IMR-90 (cell line): Measurements from ENCODE around the gene IL20RA.

Experiments
- BHLHE40 ChIP-seq: fragments of 150-350 bp; IDR thresholded peaks from 2 replicates; pipeline ENCODE4 v1.6.1; 2016; ENCODE audit warnings: mild to moderate bottlenecking, low read depth, low read length
- ELK1 ChIP-seq: fragments of 150-350 bp; IDR thresholded peaks from 2 replicates; pipeline ENCODE4 v1.6.1; 2016; ENCODE audit warnings: low read depth, mild to moderate bottlenecking, low read length, moderate library complexity, borderline replicate concordance
- MAZ ChIP-seq: IDR thresholded peaks from 2 replicates; pipeline ENCODE4 v1.6.1; 2012; ENCODE audit warnings: low read depth, mild to moderate bottlenecking, low read length, improper control_type of control experiment, moderate library complexity, borderline replicate concordance
- MXI1 ChIP-seq: IDR thresholded peaks from 2 replicates; pipeline ENCODE4 v1.6.1; 2012; ENCODE audit warnings: low read depth, mild to moderate bottlenecking, low read length, moderate library complexity, borderline replicate concordance
- POLR2A ChIP-seq: IDR thresholded peaks from 2 replicates; pipeline ENCODE4 v1.6.1; 2012; ENCODE audit warnings: mild to moderate bottlenecking, low read depth, low read length
- RAD21 ChIP-seq: IDR thresholded peaks from 2 replicates; pipeline ENCODE4 v1.6.1; 2012; ENCODE audit warnings: low read length, improper control_type of control experiment
- SMC3 ChIP-seq: fragments of 150-350 bp; IDR thresholded peaks from 2 replicates; pipeline ENCODE4 v1.6.1; 2016; ENCODE audit warnings: low read depth, mild to moderate bottlenecking, antibody characterized with exemption, low read length, moderate library complexity
- TF ChIP-seq, protein P1 (sequence below): fragments of 150-350 bp; IDR thresholded peaks from 2 replicates; pipeline ENCODE4 v1.6.1; 2017; ENCODE audit warnings: mild to moderate bottlenecking, antibody characterized with exemption, low read length, low read depth
- TF ChIP-seq, protein P2 (sequence below): conservative IDR thresholded peaks from 2 replicates; pipeline ENCODE4 v1.5.1; 2012; ENCODE audit warnings: mild to moderate bottlenecking, low read depth, low read length, improper control_type of control experiment

GRCh38 chr6:137070303-137070702, 25.5 kb upstream of the IL20RA start:
- TF ChIP-seq MXI1 (no peak), POLR2A (no peak), SMC3 (no peak), RAD21 (no peak), BHLHE40 (no peak), ELK1 (no peak), MAZ (no peak)
- TF ChIP-seq, protein P1, sequence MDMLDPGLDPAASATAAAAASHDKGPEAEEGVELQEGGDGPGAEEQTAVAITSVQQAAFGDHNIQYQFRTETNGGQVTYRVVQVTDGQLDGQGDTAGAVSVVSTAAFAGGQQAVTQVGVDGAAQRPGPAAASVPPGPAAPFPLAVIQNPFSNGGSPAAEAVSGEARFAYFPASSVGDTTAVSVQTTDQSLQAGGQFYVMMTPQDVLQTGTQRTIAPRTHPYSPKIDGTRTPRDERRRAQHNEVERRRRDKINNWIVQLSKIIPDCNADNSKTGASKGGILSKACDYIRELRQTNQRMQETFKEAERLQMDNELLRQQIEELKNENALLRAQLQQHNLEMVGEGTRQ, result no peak
- TF ChIP-seq, protein P2, sequence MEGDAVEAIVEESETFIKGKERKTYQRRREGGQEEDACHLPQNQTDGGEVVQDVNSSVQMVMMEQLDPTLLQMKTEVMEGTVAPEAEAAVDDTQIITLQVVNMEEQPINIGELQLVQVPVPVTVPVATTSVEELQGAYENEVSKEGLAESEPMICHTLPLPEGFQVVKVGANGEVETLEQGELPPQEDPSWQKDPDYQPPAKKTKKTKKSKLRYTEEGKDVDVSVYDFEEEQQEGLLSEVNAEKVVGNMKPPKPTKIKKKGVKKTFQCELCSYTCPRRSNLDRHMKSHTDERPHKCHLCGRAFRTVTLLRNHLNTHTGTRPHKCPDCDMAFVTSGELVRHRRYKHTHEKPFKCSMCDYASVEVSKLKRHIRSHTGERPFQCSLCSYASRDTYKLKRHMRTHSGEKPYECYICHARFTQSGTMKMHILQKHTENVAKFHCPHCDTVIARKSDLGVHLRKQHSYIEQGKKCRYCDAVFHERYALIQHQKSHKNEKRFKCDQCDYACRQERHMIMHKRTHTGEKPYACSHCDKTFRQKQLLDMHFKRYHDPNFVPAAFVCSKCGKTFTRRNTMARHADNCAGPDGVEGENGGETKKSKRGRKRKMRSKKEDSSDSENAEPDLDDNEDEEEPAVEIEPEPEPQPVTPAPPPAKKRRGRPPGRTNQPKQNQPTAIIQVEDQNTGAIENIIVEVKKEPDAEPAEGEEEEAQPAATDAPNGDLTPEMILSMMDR, result no peak
